Measurements from ENCODE around the gene GTF2IRD1.

GRCh38 chr7:74404741-74405140 is 49.0 kb upstream of the GTF2IRD1 start:
- no peak for TF ChIP-seq POLR2A (IDR thresholded peaks at IDR 0.05)
- no peak for TF ChIP-seq CTCF (IDR thresholded peaks at IDR 0.05 in 4 of 5, conservative IDR thresholded peaks at IDR 0.05 in 1 of 5)

All from gastrocnemius medialis (tissue), 4 donors.